HCEC 1CT (cell line): Measurements from ENCODE around the gene TMED9.
"Not testable (repeated sequence)": the region's sequence is repeated elsewhere in the genome, so short reads cannot be mapped to it uniquely, and the experiment has no call there.

ENCODE experiments used
- DNase-seq: peaks from one replicate; pipeline ENCODE4 v3.0.0-alpha.2; 2017

TMED9 gene

DNA sequence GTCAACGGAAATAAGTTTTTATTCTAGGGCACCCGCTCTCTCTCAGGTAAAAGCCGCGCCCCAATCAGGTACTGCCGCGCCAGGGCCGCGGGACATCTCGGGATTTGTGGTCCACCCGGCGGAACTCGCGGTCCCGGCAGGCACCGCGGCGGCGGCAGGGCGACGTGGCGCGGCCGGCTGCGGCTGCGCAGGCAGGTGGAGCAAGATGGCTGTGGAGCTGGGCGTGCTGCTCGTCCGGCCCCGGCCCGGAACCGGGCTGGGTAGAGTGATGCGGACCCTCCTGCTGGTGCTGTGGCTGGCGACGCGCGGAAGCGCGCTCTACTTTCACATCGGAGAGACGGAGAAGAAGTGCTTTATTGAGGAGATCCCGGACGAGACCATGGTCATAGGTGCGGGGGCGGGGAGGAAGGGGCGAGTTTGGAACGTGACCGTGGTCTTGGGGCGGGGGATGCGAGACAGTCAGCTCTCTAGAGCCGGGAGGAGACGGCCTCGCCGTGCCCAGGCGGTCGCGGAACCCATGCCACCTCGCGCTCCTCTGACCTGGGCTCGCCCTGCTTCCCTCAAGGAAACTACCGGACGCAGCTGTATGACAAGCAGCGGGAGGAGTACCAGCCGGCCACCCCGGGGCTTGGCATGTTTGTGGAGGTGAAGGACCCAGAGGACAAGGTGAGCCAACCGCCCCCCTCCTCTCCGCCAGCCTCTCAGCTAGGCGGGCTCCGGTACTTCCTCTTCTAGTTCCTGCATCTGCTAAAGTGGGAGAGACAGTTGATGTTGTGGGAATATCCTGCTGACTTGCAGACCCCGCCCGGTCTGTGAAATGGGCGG is at the start of gene TMED9:
Gene TMED9 (plus strand): TSS at position 194 of the 825 bp plus-strand sequence. CDS start 12 bp downstream, at position 206.
- DNase-seq = peak; percentile 82

DNA sequence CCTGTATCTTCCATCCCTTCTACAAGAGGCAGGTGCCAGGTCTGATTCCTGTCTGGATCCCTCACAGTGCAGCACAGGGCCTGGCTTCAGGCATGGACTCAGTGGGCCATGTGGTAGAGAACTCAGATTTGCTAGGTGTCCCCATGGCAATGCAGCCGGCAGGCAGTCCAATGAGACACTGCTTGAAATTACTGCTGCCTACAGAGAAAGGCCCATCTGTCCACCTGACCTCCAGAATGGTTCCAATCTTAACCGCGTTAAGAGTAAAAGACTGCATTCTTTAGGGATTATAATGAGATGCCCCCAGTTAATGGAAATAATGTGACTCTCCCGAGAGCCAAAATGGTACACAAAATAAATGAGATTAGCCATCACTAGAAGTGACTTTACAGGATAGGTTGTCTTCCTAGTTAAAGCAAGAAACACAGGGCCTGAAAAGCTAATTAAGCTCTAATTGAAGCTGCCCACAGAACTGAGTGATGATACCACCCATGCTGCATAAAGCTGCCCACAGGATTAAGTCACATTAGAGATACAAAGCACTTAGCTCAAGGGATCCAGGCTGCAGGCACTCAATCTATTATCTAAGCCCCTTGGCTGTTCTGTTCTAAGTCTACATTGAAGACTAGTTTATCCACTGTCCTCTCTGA is 49.1 kb upstream of the TMED9 start:
- no peak for DNase-seq

DNA sequence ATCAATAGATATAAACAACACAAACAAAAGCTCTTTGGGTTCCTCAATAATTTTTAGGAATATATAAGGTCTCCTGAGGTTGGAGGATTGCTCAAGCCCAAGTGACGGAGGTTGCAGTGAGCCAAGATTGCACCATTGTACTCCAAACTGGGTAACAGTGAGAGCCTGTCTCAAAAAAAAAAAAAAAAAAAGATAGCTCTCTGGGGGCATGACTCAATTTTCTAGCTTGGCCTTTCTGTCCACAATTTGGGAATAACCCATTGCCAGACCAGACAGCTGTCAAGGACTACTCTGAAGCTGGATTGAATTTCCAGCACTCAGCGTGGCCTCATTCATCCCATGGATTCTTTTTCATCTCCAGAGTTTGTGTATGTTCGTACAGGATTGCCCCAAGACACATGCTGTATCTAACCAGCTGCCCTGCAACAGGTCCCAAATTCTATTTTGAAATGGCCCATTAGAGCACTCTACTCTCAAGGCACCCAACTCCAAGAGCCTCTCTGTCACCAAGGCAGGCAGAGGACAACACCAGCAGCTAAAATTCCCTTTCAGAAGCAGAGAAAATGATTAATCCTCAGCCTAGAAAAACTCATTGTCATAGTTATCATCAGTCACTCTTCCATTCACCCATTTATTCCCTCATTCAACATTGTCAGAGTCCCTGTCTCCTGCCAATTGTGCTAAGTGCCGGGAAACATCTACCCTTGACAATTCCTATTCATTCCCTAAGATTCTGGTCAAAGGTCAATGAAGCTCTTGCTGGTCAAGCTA is 46.3 kb upstream of the TMED9 start:
- DNase-seq = peak; percentile 92

DNA sequence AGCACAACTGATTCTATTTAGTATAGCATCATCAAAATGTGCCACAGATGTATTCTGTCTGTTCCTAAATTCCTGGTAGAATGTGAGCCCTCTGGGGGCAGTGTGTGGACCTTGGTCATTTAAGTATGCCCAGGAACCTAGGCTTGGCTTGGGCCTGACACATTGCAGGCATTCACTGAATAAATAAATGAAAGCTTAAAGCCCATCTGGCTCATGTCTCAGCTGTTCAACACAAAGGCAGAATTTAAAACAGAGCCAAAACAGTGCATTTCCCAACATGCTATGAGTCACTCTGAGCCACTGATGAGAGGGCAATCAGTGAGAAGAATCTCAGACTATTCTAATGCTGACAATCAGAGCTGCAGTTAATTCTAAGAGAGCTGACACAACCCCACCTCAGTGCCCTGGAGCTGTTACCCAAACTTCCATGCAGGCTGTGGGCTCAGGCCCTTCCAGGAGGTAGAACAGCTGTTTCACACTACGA is 45.7 kb upstream of the TMED9 start:
- DNase-seq = peak; percentile 99

DNA sequence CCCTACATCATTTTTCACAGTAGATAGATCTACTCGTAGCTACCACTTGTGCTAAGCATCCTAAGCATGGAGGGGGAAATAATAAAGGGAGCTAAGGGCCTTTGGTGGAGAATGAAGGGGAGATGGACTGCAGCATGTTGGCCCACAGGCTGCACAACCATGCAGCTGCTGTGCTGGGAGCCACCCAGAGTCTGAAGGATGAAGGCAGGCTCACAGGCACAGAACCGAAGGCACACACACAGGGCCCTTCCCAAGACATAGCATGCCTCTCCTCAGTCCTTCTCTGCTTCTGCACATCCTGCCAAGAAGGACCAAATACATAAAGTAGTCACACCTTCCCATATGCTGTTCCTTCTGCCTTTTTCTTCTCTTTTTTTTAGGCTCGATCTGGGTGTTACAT is 44.3 kb upstream of the TMED9 start:
- no peak for DNase-seq

DNA sequence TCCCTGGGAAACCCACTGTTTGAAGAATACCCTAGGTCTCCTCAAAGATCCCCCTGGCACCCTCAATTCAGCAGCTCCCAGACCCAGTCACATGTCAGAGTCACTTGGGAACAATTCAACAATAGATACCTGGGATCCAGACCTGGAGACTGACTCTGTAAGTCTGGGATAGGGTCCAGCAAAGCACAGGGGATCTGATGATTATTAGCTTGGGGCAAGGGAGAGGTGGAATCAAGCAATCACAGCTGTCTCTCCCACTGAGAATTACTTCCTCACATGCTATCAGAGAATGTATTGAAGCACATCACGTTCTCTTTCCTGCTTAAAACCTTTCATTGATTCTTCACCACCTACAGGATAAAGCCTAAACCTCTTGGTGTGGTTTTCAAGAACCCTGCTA is 43.5 kb upstream of the TMED9 start:
- no peak for DNase-seq

DNA sequence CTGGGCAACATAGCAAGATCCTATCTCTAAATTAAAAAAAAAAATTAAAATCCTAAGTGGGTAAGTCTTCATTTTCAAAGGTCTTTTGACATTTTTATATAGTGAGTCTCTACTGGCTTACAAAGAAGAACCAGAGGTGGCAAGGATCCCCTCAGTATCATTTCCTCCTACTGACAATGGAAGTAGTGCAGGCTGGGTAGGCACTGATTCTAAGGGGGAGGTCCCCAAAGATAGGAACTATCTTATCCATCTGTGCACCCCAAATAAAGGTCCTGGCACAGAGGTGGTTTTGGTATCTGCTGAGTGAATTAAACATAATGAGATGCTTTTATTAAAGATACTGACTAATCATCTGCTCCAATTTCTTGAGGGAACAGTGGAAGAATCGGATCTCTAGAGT is 41.9 kb upstream of the TMED9 start:
- DNase-seq = no peak

DNA sequence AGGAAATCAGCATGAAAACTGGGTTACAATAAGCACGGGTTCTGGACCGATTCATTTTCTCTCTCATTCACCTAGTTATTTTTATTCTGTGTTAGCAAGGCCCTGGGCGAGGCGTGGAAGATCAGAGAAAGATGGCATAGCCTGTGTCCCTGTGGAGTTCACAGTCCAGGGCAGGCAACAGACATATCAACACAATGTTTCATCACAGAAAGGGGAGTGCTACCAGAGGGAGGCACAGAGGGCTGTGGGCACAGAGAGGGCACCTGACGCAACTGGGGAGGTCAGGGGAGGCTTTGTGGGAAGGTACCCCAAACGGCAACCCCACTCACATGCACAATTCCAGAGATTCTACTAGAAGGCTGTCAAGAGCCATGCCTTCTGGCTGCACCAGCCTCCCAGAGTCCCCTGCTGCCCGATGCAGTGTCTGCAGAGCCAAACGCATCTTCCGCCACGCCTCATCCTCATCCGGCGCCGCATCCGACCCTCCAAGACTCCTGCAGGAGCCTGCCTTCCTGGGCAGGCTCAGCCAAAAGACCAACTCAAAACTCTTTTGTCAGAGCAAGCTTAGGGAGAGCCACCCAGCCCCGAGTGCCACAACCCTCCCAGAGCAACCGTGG is 39.1 kb upstream of the TMED9 start:
- DNase-seq = peak; percentile 31

DNA sequence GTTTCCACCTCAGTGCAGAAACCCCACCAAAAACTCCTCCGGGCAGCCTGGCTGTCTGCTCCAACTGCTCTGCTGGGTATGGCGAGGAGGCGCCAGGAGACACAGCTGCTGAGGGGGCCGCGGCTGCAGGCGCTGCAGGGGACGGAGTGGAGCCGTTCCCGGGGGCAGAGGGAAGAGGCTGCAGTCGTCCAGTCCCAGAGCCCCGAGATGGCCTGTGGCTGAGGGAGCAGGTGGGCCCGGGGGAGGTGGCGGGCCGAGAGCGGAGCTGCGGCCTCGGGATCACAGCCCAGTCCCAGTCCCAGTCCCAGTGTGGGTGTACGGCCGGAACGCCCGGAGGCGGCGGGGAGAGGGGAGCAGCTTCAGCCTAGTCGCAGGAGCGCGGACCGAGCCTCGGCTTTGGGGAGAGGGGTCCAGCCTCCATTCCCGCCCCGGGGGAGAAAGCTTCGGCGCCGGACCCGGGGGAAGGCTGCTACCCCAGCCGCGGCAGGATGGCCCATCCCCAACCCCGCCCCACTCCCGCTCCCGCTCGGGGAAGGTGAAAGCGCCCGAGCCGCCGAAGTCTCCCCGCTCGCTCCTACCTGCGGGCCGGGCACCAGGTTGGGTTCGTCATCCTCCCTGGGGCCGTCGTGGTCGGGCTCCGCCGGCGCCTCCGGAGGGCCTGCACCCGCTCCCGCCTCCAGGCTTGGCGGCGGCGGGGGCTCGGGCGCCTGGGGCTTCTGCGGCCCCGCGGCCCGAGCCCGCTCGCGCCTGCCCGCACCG is 38.2 kb upstream of the TMED9 start:
- peak; percentile 7 for DNase-seq

DNA sequence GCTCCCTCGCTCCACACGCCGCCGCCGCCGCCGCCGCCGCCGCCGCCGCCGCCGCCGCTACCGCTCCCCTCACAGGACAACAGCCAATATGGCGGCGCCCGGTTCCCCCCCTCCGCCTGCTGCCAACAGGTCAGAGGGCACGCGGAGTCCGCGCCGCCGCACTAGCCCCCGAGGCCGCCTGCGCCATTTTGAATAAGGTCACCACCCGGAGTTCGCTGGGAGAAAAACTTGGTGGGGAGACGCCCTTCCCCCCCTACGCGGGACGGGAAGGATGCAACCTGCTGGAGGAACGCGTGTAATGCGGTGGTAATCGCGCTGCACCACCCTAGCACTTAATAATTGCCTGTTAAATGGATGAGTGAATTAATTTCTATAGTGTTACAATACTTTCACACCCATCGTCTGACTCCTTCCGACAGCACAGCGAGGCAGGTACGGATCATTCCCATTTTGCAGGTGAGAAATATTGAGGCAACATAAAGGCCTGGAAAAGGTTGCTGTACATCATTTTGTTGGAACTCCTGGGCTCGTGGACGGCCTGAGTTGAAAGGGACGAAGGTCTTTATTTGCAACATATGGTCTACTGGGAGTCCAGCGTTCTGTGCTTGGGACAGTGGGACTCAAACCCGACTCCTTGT is 37.4 kb upstream of the TMED9 start, which contains the start of gene FAM193B:
Gene FAM193B (minus strand): TSS at position 90 of the 638 bp plus-strand sequence. CDS start 105 bp downstream, outside the sequence.
- peak; percentile 89 for DNase-seq

DNA sequence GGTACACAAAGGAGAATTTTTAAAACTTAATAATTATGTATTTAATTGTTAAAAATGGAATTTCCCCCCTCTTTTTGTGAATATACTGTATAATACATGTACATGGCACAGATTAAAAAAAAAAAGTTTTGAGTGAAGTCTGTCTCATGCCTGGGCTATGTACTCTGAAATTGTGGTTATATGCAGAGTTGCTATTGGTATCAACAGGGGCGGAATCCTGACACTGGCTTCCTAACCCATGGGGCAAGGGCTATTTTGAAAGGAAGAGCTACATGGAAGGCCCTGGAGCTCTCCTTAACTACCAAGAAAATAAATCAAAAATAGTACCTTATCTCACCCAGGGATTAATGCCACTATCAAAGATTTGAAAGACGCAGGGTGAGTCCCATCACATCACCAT is 36.8 kb upstream of the TMED9 start:
- no peak for DNase-seq

DNA sequence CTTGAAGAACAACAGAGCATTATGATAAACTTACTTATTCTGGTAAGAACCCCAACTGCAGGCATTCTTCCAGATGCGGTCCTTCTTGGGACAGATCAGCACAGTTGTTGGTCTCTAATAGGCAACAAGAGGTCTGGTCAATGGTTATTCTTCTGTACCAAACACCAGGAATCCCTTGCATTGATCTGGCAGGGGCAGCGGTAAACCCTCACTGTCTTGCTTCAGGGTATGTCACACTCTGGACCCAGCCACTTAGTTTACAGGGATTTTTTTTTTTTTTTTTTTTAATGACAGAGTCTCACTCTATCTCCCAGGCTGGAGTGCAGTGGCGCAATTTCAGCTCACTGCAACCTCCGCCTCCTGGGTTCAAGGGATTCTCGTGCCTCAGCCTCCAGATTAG is 36.3 kb upstream of the TMED9 start:
- no peak for DNase-seq

DNA sequence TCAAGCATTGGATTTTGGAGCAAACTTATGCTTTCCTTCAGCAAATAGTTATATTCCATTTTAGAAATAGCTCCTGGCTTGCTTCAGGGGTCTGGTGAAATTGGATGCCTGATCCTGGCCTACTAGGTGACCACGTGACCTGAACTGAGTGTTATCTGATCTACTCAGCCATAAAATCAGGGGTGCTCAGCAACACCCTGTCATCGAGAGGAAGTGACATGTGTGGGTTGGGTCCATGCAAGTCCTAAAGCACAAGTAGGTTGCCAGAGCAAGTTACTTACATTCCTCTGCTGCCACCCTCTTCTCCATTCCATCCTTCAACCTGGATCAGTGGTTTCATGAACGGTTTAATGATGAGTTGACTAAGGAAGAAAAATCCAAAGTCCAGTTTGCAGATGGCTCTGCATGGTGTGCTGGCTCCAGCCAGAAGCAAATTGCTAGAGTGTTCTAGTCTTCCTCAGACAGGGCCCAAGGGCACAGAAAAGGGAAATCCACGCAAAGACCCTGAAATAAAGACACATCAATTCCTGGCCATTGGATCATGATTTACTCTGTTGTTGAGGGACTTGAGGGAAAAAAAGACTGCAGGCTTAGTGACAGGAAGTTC is 34.9 kb upstream of the TMED9 start:
- DNase-seq = no peak

DNA sequence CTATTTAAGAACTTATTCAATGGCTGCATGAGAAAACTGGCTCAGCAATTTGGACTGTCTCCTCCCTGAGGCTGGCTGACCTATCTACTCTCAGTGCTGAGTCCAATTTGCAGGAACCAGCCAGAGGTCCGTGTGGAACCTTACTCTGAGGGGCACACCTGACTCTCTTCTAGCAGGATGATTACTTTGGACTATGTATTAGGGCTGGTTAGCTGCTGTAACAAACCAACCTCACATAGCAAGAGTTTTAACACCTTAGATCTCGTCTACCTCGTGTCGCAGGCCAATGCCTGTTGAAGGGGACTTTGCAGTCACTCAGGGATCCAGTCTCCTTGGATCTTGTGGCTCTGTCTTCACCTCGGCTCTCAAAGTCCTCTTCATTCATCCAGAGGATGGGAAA is 34.2 kb upstream of the TMED9 start:
- DNase-seq = no peak

DNA sequence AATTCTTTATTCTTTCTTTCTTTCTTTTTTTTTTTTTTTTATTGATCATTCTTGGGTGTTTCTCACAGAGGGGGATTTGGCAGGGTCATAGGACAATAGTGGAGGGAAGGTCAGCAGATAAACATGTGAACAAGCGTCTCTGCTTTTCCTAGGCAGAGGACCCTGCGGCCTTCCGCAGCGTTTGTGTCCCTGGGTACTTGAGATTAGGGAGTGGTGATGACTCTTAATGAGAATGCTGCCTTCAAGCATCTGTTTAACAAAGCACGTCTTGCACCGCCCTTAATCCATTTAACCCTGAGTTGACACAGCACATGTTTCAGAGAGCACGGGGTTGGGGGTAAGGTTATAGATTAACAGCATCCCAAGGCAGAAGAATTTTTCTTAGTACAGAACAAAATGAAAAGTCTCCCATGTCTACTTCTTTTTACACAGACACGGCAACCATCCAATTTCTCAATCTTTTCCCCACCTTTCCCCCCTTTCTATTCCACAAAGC is 32.5 kb upstream of the TMED9 start:
- DNase-seq = not testable (repeated sequence)

DNA sequence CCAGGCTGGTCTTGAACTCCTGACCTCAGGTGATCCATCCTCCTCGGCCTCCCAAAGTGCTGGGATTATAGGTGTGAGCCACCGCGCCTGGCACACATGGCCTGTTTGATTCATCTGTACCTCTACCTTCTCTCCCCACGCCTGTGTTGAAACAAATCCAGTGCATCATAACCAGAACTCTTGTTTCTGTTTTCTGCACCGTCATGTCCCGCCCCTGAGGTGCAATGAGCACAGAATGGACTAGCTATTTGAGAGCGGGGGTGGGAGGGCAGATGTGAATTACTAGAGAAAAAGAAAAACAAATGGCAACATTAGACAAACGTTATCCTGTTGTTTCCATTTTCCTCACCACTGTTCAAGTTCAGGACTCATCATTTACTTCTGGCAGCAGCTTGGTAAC is 27.0 kb upstream of the TMED9 start:
- no peak for DNase-seq

DNA sequence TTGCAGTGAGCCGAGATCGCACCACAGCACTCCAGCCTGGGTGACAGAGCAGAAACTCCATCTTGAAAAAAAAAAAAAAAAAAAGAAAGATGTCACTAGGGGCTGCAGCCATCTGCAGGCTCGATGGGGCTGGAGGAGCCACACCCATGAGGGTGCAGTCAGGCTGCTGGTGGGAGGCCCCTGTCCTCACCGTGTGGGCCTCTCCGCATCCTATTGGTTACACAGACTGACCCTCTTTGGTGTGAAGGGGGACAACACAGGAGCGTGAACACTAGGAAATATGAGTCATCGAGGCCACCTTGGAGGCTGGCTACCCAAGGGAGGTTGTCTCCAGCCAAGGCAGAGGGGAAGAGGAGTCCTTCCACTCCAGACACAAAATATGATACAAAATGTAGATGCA is 23.7 kb upstream of the TMED9 start:
- no peak for DNase-seq

DNA sequence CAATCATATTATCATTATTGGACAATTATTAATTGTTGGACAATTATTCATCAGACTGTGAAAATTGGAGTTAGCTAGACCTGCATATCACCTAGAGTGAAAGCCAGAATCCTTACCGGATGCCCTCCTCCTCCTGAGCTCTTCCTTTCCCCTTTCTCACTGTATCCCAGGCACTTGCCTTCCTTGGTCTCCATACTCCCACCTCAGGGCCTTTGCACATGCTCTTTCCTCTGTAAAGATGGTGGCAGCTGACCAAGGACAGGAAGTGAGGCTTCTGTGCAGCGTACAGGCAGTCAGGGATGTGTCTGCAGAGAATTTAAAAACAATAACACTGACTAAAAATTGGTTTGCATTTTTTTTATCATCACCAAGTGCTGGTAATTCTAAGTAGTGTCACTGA is 22.1 kb upstream of the TMED9 start:
- no peak for DNase-seq

DNA sequence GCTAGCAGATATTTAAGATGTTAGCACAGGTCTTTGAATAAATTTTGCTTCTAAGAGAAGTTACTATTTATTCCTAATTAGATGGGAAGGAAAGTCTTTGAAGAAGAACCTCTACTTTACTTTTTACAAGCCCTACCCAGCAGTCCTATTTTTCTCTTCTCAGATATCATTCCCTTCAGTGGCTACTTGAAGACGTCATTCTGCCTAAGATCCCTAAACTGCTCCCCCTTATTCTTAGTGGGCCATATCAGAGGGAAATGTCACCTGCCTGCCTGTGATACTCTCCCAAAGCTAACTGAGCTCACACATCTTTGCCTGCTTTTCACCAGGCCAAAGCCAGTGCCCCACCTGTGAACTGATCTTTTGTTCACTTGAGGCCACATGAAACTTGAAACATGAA is 16.5 kb upstream of the TMED9 start:
- no peak for DNase-seq

DNA sequence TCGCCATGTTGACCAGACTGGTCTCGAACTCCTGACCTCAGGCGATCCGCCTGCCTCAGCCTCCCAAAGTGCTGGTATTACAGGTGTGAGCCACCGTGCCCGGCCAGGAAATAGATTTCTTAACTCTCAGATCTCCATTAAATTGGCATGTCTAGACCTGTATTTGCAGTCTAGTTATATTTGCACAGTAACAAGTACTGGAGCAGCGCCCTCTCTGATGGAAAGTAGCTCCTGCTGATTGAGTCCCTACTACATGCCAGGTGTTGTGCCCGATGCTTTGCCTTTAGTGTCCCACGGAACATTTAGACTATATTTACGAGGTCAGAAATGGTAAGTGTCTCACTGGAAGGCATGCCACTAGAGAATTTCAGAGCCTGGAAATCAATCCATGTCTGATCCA is 15.8 kb upstream of the TMED9 start:
- no peak for DNase-seq

DNA sequence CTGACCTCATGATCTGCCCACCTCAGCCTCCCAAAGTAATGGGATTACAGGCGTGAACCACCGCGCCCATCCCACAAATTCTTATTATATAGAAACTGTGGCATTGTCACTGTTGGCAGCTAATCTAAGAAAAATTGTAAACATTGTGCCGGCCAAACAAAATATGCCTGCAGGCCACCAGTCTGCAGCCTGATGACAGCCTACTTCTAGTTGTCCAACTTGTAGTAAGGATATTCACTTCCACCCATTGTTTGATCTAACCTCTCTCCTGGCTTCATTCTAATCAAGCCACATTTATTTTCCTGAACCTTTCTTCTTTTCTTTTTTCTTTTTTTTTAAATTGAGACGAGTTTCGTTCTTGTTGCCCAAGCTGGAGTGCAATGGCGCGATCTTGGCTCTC is 13.7 kb upstream of the TMED9 start:
- no peak for DNase-seq
